Superior temporal gyrus (tissue), 1 donor: ENCODE results near the gene TMEM72.

Source experiments
- DNase-seq: peaks from one replicate; pipeline ENCODE4 v3.0.0-alpha.2; 2016; ENCODE audit errors: extremely low spot score

Gene TMEM72

DNA sequence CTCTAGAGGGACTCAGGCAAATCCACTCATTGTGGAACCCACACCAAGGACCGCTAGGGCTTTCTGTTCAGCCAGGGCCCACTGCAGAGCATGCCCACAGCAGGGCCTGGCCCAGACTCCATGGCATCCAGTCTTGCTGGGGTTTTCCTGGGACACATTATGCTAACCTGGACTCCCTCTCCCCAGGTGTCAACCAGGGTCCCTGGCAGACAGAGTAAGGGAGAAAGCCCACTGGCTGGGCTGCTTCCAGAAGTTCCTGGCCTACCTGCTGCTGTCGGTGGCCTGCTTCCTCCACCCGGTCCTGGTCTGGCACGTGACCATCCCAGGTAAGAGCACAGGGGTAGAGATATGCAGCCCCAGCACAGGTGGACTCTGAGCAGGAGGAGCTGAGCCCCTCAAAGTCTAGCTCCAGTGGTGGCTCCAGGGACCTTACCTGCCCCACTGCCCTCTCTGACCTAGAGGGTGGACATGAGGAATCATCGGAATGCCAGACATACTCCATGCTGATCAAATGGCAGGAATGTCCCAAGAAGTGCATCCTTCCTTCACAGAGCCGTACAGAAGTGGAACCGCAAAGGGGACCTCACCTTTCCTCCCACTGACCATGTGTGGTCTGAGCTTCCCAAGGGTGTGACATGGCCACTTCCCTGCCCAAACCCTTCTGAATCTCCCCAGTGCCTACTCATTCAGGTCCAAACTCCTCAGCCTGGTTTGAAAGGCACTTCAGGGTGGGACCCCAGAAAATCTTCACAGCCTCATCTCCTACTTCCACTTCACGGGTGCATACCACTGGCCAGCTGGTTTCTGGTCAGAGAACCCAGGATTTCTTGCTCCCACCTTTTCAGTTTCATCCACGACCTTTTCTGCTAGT, 22.5 kb downstream of the TMEM72 start:
- DNase-seq: no peak

DNA sequence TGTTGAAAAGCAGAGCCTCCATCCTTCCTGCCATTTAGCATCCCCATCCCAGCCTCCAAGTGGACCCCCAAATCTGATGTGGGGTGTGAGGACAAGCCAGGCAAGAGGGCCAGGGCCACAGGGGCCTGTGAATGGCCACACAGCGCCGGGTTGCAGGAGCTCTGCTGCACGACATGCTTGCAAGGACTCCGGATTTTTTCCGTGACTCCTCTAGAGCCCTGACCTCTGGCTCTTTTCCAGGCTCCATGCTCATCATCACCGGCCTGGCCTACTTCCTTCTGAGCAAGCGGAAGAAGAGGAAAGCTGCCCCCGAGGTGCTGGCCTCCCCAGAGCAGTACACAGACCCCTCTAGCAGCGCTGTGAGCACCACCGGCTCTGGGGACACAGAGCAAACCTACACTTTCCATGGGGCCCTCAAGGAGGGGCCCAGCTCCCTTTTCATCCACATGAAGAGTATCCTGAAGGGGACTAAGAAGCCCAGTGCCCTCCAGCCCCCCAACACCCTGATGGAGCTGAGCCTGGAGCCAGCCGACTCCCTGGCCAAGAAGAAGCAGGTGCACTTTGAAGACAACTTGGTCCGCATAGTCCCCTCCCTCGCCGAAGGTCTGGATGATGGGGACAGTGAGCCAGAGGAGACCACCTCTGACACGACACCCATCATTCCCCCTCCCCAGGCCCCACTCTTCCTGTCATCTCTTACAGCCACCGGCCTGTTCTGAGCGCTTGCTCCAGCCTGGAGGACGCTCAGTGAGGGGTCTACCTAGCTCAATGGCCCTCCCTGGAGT, 23.5 kb downstream of the TMEM72 start:
- DNase-seq: no peak

DNA sequence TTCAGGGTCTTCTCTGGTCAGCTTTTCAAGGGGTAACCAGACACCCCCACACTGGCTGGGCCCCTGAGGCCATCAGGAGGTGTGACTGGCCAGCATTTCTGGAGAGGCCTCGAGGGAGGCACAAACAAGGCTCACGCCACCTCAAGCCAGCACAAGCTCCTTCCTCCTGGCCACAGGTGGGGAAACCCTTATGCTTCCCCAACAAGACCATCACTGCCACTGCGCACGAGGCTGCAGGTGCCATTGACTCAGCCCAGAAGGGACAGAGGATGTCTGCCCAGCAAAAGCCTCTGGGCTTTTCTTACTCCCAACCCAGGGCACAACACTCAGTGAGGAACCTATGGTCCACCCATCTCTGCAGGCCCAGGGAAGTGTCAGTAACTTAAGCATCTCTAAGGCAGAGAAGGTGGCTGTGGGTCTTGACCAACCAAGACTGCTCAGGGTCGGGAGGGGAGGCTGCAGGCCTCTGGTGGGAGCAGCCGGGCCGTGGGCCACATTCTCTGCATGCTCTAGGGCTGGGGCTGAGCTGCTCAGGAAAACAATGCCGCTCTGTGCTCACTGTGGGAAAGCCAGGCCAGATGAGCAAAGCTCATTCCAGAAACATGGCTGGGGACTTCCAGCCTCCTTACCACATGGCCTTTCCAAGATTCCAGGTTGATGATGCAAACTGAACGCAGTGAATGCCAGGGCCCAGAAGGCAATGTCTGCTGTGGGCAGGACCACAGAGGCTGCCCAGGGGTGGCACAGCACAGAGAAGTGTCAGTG, 24.2 kb downstream of the TMEM72 start:
- DNase-seq: peak; percentile 81

DNA sequence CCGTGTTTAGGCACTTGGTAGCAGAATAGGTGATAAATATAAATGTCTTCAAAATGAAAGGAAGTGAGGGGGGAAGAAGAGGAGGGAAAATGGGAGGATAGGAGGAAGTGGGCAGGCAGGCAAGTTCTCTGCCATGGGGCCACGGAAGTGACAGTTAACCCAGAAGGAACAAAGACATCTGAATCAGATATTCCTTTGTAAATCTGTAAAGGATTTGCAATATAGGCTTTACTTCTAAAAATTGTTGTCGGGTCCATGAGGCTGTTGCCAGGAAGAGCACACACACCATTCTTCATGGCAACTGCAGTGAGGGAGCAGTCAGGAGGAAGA, 24.8 kb downstream of the TMEM72 start:
- DNase-seq: no peak

DNA sequence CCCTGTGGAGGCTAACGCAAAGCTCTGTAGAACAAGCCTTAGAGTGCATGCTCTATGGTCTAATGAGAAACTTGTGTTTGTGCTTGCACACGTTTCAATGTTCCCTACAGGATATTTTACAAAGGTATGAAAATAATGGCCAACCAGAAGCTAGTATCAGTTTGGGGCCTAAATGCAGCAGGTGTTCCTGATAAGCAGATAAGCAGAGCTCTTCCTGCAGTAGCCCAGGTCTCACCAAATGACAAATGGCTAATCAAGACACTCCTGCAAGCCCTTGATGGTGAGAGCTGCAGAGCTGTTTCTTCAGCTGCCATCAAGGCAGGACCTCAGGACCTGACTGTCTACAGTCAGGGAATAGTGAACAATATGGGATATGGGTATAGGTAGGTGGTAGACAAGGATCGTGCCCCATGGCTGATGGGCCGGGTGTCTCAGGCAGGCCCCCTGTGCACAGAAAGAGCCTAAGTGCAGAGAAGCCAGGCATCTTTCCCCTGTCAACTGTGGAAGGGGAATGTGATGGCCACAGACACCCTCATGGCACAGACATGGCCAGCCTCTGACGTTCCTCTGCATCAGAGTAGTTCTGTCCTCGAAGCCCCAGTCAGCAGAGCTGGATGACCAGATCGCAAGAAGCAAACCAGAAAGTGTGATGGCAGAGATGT, 25.3 kb downstream of the TMEM72 start:
- no peak for DNase-seq

DNA sequence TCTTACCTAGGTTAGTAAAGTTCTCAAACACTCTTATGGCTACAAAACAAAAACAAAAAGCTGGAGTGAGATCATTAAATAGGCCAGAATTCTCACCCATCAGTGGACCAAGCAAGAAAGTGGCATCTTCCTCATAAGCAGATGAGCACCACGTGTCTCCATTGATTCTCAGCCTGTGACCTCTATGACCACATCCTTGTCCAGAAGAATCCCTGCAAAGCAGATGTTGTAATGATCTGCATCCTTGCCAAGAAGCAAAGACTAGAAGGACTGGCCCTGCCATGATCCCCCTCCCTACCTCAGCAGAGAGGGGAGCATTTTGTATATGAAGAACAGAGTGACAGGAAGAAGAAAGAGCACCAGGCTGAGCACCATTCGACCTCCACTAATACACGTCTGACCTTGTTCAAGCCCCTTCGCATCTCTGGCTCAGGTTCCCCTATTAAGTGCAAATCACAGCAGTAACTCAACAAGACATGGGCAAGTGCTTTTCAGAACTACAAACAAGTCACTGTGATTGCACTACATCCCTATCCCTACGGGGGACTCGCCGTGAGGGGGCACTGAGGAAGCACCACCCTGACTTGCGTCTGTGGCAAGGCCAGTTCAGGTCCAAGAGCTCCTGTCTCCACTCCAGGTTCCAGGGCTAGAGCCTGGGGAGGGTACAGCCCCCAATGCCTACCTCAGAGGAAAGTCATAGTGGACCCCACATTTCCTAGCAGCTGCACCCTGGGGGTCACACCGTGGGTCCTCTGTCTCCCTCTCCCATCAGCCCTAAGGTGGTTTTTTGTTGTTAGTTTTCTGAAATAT, 26.3 kb downstream of the TMEM72 start:
- no peak for DNase-seq

DNA sequence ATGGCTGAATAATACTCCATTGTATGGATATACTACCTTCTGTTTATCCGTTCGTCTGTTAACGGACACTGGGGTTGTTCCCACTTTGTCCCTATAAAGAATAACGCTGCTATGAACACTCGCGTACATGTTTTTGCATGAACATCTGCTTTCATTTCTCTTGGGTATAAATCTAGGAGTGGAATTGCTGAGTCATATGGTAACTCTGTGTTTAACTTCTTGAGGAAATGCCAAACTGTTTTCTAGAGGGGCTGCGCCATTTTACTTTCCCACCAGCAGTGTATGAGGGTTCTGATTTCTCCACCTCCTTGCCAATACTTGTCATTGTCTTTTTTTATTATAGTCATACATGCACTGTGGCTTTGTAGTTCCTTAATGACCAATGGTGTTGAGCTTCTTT, 27.8 kb downstream of the TMEM72 start:
- DNase-seq: no peak

DNA sequence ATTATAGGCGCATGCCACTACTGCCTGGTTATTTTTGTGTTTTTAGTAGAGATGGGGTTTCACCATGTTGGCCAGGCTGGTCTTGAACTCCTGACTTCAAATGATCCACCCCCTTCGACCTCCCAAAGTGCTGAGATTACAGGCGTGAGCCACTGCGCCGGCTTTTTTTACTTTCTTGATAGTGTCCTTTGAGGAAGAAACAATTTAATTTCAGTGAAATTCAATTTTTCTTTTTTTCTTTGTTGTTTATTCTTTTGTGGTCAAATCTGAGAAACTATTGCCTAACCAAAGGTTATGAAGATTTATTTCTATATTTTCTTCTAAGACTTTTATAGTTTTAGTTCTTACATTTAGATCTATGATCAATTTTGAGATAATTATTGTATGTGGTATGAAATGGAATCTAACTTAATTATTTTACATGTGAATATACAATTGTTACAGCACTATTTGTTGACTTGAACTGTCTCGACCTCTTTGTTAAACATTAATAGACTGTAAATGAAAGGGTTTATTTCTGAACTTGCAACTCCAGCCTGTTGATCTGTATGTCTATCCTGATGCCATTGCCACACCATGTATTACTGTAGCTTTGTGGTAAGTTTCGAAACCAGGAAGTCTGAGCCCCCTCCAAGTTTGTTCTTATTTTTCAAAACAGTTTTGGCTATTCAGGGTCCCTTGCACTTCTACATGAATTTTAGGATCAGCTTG, 28.7 kb downstream of the TMEM72 start:
- DNase-seq: no peak

DNA sequence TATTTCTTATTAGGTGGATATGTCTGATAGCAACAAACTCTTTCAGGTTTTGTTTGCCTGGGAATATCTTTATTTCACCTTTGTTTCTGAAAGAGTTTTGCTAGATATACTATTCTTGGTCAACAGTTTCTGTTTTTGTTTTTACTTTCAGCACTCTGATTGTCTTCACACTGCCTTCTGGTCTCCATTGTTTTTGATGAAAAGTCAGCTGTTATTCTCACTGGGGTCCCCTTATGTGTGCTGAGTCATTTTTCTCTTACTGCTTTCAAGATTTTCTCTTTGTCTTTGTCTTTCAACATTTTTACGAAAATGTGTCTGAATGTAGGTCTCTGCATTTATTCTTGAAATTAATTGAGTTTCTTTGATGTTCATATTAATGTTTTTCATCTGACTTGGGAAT, 33.2 kb downstream of the TMEM72 start:
- DNase-seq: no peak

DNA sequence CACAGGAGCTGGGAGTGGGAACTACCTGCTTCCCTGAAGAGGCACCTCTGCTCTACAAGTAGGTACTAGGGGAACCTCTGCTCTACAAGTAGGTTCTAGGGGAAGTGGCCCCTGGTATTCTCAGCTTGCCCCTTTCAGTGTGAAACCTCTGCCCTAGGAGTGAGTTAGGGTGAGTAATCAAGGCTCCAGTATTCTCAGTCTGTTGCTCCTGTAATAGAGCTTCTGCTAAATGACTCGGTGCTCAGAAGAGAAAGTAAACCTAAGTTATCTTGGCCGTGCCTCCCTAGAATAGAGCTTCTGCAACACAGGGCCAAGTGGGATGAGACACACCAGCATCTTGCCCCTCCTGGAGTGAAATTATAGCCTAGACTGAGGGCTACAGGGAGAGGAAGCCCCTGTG, 35.1 kb downstream of the TMEM72 start:
- no peak for DNase-seq

DNA sequence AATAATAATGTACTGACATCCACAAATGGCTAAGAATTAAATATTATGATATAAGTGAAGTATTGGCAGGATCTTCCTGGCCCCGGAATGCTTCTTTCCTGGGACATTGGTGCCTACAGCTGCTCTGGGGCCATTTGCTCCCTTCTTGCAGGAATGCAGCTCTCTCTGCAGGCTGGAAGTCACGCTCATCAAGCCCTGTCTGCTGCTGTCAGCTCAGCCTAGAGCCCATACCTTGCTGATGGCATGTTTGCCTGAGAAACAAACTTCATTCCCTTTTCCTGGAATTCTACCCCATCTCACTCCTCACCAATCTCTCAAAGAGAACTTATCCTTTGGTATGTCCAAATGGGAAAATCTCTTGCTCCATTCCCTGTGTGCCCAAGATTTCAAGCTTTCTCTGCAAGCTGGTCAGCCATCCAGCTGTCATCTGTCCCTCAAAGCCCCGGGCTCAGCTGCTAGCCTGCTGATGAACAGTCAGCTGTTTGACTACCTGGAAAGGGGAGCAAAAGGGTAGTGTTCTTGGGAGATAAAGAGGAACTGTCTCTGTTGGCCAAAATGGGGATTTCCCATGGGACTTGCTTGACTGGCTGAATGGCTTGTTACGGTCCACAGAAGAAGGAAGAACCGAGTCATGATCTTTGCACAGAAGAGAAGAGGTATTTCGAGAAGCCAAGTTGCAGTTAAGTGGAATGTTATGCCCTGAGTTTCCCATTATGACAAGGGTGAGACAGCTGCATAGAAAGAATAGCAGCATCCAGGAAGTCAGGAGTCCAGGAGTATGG, 36.4 kb downstream of the TMEM72 start:
- DNase-seq: no peak

DNA sequence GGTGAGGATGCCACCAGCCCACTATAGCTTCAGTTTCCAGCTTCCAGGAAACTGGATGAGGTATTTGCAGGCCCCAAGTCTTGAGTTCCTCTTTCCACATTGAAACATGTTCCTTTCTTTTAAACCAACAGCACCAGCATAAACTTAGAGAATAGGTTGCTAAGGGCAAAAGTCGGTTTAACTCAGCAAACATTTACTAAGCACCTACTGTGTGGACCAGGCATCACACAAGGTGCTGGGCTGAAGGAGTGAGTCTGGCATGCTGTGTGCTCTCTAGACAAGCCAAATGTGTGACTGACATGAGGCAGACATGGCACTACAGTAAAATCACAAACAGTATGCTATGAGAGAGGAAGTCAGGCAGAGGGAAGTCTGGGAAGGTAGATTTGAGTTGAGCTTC, 37.5 kb downstream of the TMEM72 start:
- no peak for DNase-seq

DNA sequence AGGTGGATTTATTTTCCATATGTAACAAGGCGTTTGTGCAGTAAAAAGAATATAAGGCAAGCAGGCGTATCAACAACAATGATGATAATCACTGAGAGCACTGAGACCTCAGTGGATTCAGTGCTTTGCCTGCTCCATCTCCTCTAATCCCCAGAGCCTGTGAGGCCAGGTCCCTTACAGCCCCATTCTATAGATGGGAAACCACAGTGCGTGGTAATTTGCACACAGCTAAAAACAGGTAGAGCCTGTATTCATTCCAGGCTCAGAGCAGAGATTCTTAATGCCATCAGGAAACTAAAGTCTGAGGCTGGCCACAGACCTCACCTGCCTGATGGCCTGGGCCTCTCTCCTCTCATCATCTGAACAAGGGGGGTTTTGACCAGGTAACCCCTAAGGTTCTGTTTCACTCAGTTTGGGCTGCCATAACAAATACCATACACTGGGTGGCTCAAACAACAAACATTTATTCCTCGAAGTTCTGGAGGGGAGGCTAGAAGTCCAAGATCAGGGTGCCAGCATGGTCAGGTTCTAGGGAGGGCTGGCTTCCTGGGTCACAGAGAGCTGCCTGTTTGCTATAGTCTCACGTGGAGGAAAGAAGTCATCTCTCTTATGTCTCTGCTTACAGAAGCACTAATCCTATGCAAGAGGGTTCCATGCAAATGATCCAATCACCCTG, 38.1 kb downstream of the TMEM72 start:
- DNase-seq: no peak

DNA sequence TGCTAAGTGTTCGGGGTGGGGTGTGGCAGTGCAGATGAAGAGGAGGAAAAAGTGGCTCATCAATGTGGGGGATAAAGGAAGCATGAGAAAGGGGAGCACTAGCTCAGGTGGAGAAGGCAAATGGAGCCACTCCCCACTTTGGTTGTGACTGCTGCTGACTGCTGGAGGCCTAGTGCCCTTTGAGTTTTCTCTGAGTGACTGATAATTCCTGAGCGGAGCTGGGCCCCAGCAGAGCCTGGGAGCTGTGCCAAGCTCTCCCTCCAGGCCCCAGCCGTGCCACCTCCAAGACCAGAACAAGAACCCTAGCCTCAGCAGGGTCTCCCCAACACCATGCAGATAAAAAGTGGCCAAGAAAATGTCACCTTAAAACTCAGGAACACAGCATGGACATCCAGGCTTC, 38.8 kb downstream of the TMEM72 start:
- no peak for DNase-seq

DNA sequence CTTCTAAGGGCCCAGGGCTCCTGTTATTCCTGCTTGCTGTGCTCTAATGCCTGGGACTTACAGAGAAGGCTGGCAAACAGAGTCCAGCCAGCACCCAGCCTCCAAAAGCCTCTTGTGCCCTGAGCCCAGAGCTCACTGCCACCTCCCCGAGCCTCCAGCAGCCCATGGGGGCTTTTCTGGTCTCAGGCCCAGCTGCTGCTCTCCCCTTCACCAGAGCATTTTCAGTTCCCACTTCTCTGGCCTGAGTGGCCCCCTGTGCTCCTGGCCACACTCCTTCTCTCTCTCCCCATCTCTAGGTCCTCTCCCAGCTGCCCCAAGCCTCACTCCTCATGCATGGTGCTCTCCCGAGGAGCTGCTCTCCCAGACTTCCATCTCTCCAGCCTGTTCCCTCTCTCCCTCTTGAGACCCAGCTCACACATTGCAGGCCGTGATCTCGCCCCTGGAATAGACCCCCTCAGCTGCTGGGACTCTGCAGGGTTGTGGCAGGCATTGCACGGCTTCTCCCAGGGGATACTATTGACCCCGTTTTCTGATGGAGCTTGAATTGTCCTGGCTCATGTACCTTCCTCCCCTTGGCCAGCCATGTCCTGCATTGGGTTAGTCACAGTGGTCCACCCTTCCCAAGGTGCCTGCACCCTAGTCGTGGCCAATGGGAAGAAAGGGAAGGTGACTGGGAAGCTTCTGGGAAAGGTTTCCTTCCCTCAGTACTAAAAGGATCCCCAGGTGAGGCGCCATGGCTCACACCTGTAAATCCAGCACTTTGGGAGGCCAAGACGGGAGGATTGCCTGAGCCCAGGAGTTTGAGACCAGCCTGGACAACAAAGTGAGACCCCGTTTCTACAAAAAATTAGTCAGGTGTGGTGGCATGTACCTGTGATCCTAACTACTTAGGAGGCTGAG, 39.4 kb downstream of the TMEM72 start:
- no peak for DNase-seq

DNA sequence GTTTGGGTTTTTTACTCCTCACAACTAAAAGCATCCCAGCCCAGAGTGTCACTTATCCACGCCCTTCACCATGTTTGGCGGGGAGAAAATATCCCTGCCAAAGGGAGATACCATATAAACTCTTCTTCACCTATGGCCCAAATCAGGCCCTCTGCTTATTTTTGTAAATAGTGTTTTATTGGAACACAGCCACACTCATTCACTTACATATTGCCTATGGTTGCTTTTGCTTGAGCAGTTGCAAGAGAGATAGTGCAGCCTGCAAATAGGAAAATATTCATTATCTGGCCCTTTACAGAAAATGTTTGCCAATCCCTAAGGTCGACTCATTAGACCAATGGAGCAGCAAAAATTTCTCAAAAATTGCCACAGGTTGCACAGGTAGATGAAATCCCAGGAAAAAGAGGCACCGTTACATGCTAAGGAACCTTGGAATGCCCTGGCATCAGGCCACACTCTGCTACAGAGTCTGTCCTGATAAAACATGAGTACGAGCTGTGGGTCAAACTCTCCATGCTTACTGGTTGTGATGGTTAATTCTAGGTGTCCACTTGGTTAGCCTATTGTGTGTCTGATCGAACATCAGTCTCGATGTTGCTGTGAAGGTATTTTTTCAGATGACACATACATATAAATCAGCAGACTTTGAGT, 40.6 kb downstream of the TMEM72 start:
- DNase-seq: no peak

DNA sequence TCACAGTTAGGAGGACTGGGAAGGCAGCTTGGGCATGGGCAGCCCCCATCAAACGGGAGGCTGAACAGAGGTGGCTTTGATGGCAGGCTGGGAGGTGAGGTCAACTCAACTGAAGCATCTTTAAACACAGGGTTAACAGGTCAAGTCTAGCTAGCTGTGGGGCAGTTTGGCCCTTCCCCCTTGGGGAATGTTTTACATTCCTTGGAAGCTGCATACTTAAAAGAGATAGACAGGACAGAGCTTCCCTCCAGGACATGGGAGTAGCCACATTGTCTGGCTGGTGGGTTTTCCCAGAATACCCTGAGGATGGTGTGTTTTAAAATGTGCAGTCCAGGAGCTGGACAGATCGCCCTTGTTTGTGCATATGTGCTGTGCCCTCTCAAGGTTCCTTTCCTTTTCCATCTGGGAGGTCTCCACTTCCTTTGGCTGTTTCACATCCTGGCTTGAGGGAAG, 41.7 kb downstream of the TMEM72 start:
- no peak for DNase-seq
